DOHH2 (cell line): ENCODE data around the gene KIAA0586.
"Not testable (repeated sequence)": the region's sequence is repeated elsewhere in the genome, so short reads cannot be mapped to it uniquely, and the experiment has no call there.

Experiments
- H3F3A ChIP-seq: fragments of 200-600 bp; sonication (generic), shearing (Covaris generic); 2 replicates; pipeline ENCODE4 v1.6.0; 2016; ENCODE audit warnings: antibody characterized with exemption, mild to moderate bottlenecking; ENCODE audit not compliant: control insufficient read depth, insufficient read depth
- H3K27ac ChIP-seq: fragments of 200-600 bp; sonication (generic); 2 replicates; pipeline ENCODE4 v1.5.1; 2014; ENCODE audit warnings: low read depth, mild to moderate bottlenecking, low read length, moderate library complexity
- H3K27me3 ChIP-seq: fragments of 200-600 bp; sonication (generic); 2 replicates; pipeline ENCODE4 v1.6.1; 2014; ENCODE audit warnings: mild to moderate bottlenecking, low read length, mixed read lengths; ENCODE audit not compliant: control insufficient read depth
- H3K36me3 ChIP-seq: fragments of 200-600 bp; sonication (generic); 2 replicates; pipeline ENCODE4 v1.6.1; 2014; ENCODE audit warnings: mild to moderate bottlenecking, low read length, moderate library complexity, mixed read lengths; ENCODE audit not compliant: control insufficient read depth
- H3K4me1 ChIP-seq: fragments of 200-600 bp; sonication (generic); 2 replicates; pipeline ENCODE4 v1.6.1; 2014; ENCODE audit warnings: mild to moderate bottlenecking, low read length, mixed read lengths; ENCODE audit not compliant: control insufficient read depth
- H3K4me2 ChIP-seq: fragments of 200-600 bp; sonication (generic); 2 replicates; pipeline ENCODE4 v1.6.0; 2014; ENCODE audit warnings: mild to moderate bottlenecking, low read length, moderate library complexity
- H3K4me3 ChIP-seq: fragments of 200-600 bp; sonication (generic); 2 replicates; pipeline ENCODE4 v1.5.1; 2014; ENCODE audit warnings: mild to moderate bottlenecking, low read length, mixed read lengths
- H3K79me2 ChIP-seq: fragments of 200-600 bp; sonication (generic); 2 replicates; pipeline ENCODE4 v1.6.1; 2014; ENCODE audit warnings: mild to moderate bottlenecking, low read length, mixed read lengths; ENCODE audit not compliant: control insufficient read depth
- H3K9me2 ChIP-seq: fragments of 200-600 bp; sonication (generic); replicated peaks from 2 replicates; pipeline ENCODE4 v1.6.1; 2014; ENCODE audit warnings: mild to moderate bottlenecking, low read length, mixed read lengths; ENCODE audit not compliant: control insufficient read depth
- H3K9me3 ChIP-seq: fragments of 200-600 bp; sonication (generic); 2 replicates; pipeline ENCODE4 v1.6.1; 2014; ENCODE audit warnings: antibody characterized with exemption, low read length, mixed read lengths; ENCODE audit not compliant: control insufficient read depth, insufficient read depth
- H4K20me1 ChIP-seq: fragments of 200-600 bp; sonication (generic); 2 replicates; pipeline ENCODE4 v1.6.0; 2014; ENCODE audit warnings: low read depth, mild to moderate bottlenecking, antibody characterized with exemption, low read length, moderate library complexity; ENCODE audit not compliant: control insufficient read depth, insufficient read depth
- EZH2phosphoT487 ChIP-seq: fragments of 200-600 bp; sonication (generic); IDR thresholded peaks from 2 replicates; pipeline ENCODE4 v1.6.1; 2017; ENCODE audit warnings: borderline replicate concordance, mild to moderate bottlenecking, antibody characterized with exemption, low read length, moderate library complexity, mixed read lengths
- TF ChIP-seq, protein P1 (sequence below): fragments of 200-600 bp; sonication (generic); IDR thresholded peaks from one replicate; pipeline ENCODE4 v1.5.1; 2014; ENCODE audit warnings: antibody characterized with exemption, mild to moderate bottlenecking, low read depth, low read length; ENCODE audit not compliant: poor library complexity, severe bottlenecking

KIAA0586 gene

DNA sequence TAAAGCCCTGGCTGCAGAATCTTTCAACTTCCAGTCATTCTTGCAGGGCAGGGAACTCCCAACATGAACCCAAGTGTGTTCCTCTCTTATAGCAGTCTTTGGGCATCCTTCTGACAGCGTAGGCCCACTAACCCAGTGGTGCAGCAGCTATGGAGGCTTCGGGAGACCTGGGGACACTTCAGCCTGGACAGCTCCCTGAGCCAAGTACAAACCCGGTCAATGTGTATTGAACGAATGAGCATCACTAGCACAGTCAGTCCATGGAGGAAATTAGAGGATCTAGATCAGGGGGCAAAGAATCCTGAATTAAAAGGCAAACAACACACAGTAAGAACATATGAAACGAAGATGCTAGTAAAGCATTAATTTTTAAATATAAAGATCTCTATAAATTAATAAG, 41.8 kb downstream of the KIAA0586 start:
- H3F3A ChIP-seq, result no peaks in the 10 kb centered on the region
- no peaks in the 10 kb centered on the region for H3K27me3 ChIP-seq
- no peak overlapping the region for H3K4me3 ChIP-seq
- no peaks in the 10 kb centered on the region for H3K79me2 ChIP-seq
- H4K20me1 ChIP-seq, result no peaks in the 10 kb centered on the region
- no peaks in the 10 kb centered on the region for H3K9me3 ChIP-seq
- peaks cover 40% of the 10 kb centered on the region for H3K36me3 ChIP-seq
- H3K9me2 ChIP-seq, result no peaks in the 10 kb centered on the region
- H3K4me2 ChIP-seq, result no peak overlapping the region
- H3K4me1 ChIP-seq, result no peaks in the 10 kb centered on the region
- H3K27ac ChIP-seq, result no peak overlapping the region
- TF ChIP-seq EZH2phosphoT487, result no peak
- TF ChIP-seq, protein P1, sequence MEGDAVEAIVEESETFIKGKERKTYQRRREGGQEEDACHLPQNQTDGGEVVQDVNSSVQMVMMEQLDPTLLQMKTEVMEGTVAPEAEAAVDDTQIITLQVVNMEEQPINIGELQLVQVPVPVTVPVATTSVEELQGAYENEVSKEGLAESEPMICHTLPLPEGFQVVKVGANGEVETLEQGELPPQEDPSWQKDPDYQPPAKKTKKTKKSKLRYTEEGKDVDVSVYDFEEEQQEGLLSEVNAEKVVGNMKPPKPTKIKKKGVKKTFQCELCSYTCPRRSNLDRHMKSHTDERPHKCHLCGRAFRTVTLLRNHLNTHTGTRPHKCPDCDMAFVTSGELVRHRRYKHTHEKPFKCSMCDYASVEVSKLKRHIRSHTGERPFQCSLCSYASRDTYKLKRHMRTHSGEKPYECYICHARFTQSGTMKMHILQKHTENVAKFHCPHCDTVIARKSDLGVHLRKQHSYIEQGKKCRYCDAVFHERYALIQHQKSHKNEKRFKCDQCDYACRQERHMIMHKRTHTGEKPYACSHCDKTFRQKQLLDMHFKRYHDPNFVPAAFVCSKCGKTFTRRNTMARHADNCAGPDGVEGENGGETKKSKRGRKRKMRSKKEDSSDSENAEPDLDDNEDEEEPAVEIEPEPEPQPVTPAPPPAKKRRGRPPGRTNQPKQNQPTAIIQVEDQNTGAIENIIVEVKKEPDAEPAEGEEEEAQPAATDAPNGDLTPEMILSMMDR, result no peak

DNA sequence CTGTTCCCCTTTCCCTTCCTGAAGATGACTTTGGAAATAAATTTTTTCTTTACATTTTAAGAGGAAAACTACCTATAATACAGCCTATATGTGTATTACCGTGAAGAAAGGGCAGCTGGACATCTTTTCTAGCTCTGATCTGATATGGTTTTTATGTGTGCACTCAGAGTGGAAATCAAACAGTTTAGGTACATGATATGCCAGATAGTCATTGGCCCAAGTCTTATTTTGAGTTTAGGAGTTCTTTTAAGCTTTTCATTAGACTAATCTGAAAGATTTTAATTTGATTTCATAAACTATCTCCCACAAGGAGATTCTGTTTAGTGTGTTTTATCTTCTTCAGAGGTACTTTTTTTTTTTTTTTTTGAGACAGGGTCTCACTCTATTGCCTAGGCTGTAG, 48.8 kb downstream of the KIAA0586 start:
- Histone ChIP-seq H3K4me1 (no peaks in the 10 kb centered on the region), H3K9me3 (no peaks in the 10 kb centered on the region), H3K36me3 (peaks cover 29% of the 10 kb centered on the region), H3K27me3 (no peaks in the 10 kb centered on the region), H3K4me3 (no peak overlapping the region), H3K79me2 (no peaks in the 10 kb centered on the region), H3K9me2 (no peaks in the 10 kb centered on the region), H4K20me1 (no peaks in the 10 kb centered on the region), H3F3A (no peaks in the 10 kb centered on the region), H3K27ac (no peak overlapping the region), H3K4me2 (no peak overlapping the region)
- TF ChIP-seq, protein P1, result no peak
- no peak for TF ChIP-seq EZH2phosphoT487

DNA sequence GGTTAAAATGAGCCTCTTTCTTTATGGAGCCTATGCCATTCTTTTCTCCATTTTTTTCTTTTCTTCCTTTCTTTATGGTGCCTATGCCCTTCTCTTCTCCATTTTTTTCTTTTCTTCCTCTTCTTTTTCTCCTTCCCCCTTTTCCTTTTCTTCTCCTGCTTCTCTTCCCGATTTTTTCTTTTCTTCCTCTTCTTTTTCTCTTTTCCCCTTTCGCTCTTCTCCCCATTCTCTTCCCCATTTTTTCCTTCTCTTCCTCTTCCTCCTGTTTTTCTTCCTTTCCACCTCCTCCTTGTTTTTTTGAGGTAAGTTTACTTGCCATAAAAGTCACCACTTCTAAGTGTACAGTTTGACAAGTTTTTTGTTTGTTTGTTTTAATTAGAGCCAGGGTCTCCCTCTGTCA, 50.1 kb downstream of the KIAA0586 start:
- no peak overlapping the region for H3K27ac ChIP-seq
- no peak overlapping the region for H3K4me3 ChIP-seq

DNA sequence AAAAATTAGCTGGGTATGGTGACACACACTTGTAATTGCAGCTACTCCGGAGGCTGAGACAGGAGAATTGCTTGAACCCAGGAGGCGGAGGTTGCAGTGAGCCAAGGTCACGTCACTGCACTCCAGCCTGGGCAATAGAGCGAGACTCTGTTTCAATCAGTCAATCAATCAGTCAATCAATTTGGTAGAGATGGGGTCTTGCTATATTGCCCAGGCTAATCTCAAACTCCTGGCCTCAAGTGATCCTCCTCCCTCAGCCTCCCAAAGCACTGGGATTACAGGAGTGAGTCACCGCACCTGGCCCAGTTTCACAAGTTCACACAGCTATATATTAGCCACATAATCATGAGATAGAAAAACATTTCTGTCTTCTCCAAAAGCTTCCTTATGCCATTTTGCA, 50.8 kb downstream of the KIAA0586 start:
- not testable (repeated sequence) for H3K4me2 ChIP-seq, H3K4me3 ChIP-seq, H3K27ac ChIP-seq, H3K27me3 ChIP-seq, H3K79me2 ChIP-seq, H4K20me1 ChIP-seq, H3K9me3 ChIP-seq, H3K4me1 ChIP-seq, H3K9me2 ChIP-seq, H3F3A ChIP-seq
- peaks cover 28% of the 10 kb centered on the region for H3K36me3 ChIP-seq

More for the DNA sequence above, 50.1 kb downstream of the KIAA0586 start:
- Histone ChIP-seq H3K4me2 (no peak overlapping the region), H3K27me3 (no peaks in the 10 kb centered on the region), H3K79me2 (no peaks in the 10 kb centered on the region), H3K9me3 (no peaks in the 10 kb centered on the region), H4K20me1 (no peaks in the 10 kb centered on the region), H3F3A (no peaks in the 10 kb centered on the region), H3K9me2 (no peaks in the 10 kb centered on the region), H3K36me3 (peaks cover 26% of the 10 kb centered on the region), H3K4me1 (no peaks in the 10 kb centered on the region)
- TF ChIP-seq, protein P1, result no peak
- no peak for TF ChIP-seq EZH2phosphoT487
